ENCODE data around the gene NEUROD6.

The NEUROD6 gene

GRCh38 chr7:31318313-31318712 is 22.2 kb downstream of the NEUROD6 start:
- DNase-seq (ENCODE audit: low read depth), result no peak
- H3K4me3 ChIP-seq (ENCODE audit: low read depth, low read length), result no peak overlapping the region
- TF ChIP-seq CTCF (conservative IDR thresholded peaks at IDR 0.05; ENCODE audit: low read depth, low read length), result no peak

- DNase-seq (ENCODE audit: low read depth), result no peak
- H3K4me3 ChIP-seq (ENCODE audit: low read depth, low read length), result no peak overlapping the region
- TF ChIP-seq CTCF (conservative IDR thresholded peaks at IDR 0.05; ENCODE audit: low read depth, low read length), result no peak
These were observed 23.6 kb downstream of the NEUROD6 start for GRCh38 chr7:31316876-31317275.

- no peak for DNase-seq (ENCODE audit: low read depth)
- no peak overlapping the region for H3K4me3 ChIP-seq (ENCODE audit: low read depth, low read length)
- TF ChIP-seq CTCF (conservative IDR thresholded peaks at IDR 0.05; ENCODE audit: low read depth, low read length), result no peak
These were observed 24.8 kb downstream of the NEUROD6 start for GRCh38 chr7:31315758-31316157.

- H3K4me3 ChIP-seq (ENCODE audit: low read depth, low read length), result no peak overlapping the region
- TF ChIP-seq CTCF (conservative IDR thresholded peaks at IDR 0.05; ENCODE audit: low read depth, low read length), result no peak
- no peak for DNase-seq (ENCODE audit: low read depth)
These were observed 25.7 kb downstream of the NEUROD6 start for GRCh38 chr7:31314781-31315180.

GRCh38 chr7:31312889-31313288 is 27.6 kb downstream of the NEUROD6 start:
- no peak for DNase-seq (ENCODE audit: low read depth)
- TF ChIP-seq CTCF (conservative IDR thresholded peaks at IDR 0.05; ENCODE audit: low read depth, low read length), result no peak
- no peak overlapping the region for H3K4me3 ChIP-seq (ENCODE audit: low read depth, low read length)

GRCh38 chr7:31311552-31311951 is 29.0 kb downstream of the NEUROD6 start:
- no peak overlapping the region for H3K4me3 ChIP-seq (ENCODE audit: low read depth, low read length)
- no peak for TF ChIP-seq CTCF (conservative IDR thresholded peaks at IDR 0.05; ENCODE audit: low read depth, low read length)
- no peak for DNase-seq (ENCODE audit: low read depth)

GRCh38 chr7:31310321-31310935 is 30.1 kb downstream of the NEUROD6 start:
- no peak for TF ChIP-seq CTCF (conservative IDR thresholded peaks at IDR 0.05; ENCODE audit: low read depth, low read length)
- no peak overlapping the region for H3K4me3 ChIP-seq (ENCODE audit: low read depth, low read length)
- DNase-seq (ENCODE audit: low read depth), result no peak

Data from choroid plexus epithelial cell (primary cell).